CD4-positive, alpha-beta T cell treated with Interleukin-6 at 100 ng/mL for 8 hours (primary cell): ENCODE results near the gene CAPN11.
"Not testable (repeated sequence)": the region's sequence is repeated elsewhere in the genome, so short reads cannot be mapped to it uniquely, and the experiment has no call there.

Source experiments
- DNase-seq: peaks from one replicate; pipeline ENCODE4 v3.0.0-alpha.2; 2020; ENCODE audit warnings: mixed read lengths, low spot score

Gene CAPN11

GRCh38 chr6:44131892-44132291 is 26.7 kb upstream of the CAPN11 start:
- DNase-seq = no peak

DNA sequence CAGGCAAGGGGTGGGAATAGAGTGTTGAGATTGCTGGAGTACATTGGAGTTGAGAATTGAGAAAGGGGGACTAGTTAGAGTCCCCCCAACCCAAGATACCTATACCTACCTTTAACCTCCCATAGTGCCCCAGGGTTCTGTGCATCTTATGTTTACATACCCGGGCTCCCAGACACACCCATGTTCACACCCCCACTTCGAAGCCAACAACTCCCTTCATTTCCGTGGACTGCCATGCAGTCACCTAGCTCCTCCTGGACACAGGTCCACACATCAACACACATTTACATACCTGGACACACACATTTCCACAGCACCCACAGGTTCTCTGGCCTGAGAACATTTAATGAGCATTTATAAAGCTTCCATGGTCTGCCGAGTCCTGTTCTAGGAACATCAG is 26.1 kb upstream of the CAPN11 start:
- no peak for DNase-seq

DNA sequence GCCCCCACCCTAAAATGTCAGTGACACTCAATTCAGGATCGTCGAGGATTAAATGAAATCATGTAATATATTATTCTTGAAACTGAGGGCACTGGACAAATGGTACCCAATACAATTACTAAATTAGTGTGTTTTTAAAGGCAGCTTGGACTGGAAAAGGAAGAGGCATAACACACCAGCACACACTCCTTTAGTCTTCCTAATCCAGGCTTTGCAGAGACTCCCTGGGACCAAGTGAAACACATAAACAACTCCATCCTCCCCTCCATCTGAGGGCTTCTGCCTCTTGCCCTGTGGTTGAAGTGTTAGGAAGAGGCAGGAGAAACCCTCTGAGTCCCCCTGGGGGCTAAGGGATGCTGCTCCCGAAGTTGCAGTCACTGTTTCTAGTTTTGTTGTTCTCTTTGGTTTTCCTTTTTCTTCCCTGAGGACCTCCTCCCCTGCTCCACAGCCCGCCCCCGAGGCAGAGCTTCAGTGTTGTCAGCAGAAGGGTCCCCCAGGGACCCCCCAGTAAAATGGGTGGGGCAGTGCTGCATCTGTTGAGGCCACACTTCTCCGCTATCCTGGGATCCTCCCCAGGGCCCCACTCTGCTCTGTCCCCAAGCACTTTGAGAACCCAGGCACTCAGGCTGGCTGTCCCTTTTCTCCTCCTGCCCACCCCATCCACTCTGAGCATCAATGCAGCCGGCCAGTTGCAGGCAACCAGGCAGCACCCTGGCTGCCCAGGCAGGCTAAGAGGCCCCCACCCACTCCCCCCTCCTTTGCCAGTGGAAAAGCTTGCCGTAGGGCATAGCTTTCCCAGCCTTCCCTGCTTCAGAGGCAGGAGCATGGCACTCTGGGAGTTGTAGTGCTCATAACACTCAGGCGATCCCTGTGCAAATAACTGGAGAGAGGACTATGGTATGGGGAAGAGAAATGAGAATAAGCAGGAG is 25.4 kb upstream of the CAPN11 start:
- DNase-seq = no peak

- no peak for DNase-seq
Observed at GRCh38 chr6:44133981-44134711, 24.5 kb upstream of the CAPN11 start.

GRCh38 chr6:44135173-44135758 is 23.4 kb upstream of the CAPN11 start:
- DNase-seq = no peak

- no peak for DNase-seq
Observed at GRCh38 chr6:44135875-44136274, 22.7 kb upstream of the CAPN11 start.

DNA sequence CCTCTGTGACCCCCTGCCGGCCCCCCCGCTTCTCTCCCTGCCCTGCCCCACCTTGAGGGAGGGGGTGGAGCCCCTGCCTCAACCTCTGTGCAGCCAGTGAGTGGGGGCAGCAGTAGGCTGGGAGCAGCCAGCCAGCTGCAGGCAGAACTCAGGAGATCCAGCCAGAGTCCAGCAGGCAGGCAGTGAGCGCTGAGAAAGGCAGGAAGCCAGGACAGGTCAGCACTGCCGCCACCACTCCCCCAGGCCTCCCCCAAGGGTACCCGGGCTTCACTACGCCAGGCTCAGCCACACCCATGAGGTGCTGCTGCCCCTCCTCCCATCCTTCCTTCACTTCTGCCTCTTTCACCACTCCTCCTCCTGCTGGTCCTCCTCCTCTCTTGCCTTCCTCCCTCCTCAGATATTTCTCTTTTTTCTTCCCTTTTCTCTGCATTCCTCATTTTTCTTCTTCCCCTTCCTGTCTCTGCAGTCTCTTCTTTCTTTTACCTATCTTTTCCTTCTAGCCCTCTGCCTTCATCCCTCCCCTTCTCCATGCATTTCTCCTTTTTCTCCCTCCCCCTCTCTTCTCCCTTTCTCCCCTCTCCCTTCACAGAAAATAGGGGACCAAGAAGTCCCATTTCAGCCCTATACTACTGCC is 19.8 kb upstream of the CAPN11 start:
- DNase-seq = no peak

- DNase-seq = no peak
Observed at GRCh38 chr6:44139351-44139743, 19.3 kb upstream of the CAPN11 start.

- no peak for DNase-seq
Observed at GRCh38 chr6:44142835-44143234, 15.8 kb upstream of the CAPN11 start.

GRCh38 chr6:44143731-44144130 is 14.9 kb upstream of the CAPN11 start:
- no peak for DNase-seq

DNA sequence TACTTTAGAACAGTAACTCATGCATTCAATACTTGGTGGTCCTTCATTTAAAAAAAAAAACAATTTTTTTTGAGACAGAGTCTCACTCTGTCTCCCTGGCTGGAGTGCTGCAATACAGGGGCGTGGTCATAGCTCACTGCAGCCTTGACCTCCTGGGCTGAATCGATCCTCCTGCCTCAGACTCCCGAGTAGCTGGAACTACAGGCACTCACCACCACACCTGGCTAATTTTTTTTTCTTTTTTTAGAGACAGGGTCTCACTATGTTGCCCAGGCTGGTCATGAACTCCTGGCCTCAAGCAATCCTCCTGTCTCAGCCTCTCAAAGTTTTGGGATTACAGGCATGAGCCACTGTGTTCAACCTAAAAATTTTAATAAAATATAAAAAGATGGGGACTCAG is 14.1 kb upstream of the CAPN11 start:
- not testable (repeated sequence) for DNase-seq

GRCh38 chr6:44145839-44146238 is 12.8 kb upstream of the CAPN11 start:
- DNase-seq = no peak

DNA sequence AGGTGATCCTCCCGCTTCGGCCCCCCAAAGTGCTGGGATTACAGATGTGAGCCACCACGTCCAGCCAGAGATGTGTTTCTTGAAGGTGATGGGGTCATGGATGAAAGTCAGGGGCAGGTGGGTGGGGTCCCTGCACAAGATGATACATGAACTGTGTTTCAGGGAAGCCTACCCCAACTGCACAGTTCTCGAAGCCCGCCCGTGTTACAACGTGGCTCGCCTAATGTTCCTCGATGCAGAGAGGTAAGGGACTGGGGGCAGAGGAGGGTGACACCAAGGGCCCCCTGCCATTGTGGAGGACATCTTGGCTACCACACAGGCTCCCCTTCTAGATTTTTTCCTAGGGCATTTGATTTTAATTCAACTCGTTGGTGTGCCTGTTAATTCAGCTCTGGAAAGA is 11.9 kb upstream of the CAPN11 start:
- DNase-seq = no peak

- DNase-seq = no peak
Observed at GRCh38 chr6:44147256-44147655, 11.4 kb upstream of the CAPN11 start.

GRCh38 chr6:44148306-44148705 is 10.3 kb upstream of the CAPN11 start:
- DNase-seq = no peak

DNA sequence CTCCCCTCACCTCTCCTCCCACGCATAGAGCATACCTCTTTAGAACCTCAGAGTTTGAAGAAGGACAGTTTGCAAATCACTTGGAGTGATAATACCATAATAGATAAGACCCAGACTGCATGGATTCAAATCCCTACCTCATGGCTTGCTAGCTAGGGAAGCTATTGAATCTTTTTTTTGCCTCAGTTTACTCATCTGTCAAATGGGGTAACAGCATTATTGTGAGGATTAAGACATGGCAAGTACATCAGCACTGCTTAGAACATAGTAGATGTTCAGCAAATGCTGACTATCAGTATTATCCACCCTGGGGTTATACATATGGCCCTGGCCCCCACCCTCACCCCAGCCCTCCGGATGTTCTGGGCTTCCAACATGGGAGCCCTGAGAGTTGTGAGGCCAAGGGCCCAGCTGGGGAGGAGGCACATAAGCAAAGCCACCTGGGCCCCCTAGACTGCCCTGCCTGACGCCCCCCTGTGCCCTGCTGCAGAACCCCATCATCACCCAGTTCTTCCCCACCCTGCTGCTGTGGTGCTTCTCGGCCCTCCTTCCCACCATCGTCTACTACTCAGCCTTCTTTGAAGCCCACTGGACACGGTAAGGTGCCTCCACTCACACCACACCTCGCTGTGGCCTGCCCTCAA is 9.1 kb upstream of the CAPN11 start:
- DNase-seq = no peak

DNA sequence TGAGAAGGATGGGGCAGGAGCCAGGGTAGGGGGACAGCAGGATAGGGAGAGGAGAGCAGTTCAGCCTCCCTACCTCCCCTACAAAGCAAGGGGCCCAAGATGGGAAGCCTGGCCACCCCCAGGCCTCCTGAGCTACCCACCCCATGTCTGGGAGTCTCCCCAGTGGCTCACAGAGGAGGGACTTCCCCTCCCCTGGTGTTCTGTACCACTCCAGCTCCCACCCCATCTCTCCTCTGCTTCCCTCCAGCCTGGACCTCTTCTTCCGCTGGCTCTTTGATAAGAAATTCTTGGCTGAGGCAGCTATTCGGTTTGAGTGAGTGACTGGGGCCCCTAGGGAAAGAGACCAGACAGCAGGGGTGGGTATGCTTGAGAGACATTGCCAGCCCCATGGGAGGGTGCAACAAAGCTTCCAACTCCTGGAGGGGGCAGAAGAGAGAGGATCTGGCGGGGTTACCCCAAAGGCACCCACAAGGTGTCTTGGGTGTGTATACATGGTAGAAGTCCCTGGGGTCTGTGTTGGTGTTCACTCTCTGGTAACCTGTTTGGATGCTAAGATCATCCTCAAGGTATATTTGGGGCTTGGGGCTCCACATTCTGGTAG is 8.2 kb upstream of the CAPN11 start:
- DNase-seq = no peak

DNA sequence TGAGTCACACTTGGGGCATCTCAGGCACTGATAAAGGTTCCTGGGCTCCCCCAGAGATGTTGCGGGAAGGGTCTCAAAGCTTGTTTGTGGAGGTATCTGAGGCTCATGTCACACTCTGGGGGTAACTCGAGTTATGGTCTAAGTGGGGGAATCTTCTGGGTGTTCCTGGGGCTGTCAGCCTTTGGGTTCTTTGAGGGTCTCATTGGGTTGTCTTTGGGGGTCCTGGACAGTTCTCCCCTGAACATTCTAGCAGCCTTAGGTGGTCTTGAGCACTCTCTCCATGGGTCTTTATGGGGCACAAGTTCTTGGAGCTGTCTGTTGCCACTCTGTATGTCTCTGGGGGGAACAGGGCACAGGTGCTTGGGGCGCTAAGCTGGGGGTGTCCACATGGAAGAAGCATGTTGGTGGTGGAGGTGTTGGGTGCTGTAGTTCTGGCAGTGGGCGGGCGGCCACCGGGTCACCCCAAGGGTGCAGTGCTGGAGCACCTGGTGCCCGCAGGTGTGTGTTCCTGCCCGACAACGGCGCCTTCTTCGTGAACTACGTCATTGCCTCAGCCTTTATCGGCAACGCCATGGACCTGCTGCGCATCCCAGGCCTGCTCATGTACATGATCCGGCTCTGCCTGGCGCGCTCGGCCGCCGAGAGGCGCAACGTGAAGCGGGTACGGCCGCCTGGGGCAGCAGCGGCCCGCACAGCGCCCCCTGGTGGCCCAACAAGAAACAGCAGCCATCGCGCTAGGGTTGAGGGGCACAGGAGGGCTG is 7.1 kb upstream of the CAPN11 start:
- DNase-seq = peak; percentile 72

- DNase-seq = no peak
Observed at GRCh38 chr6:44152109-44152461, 6.5 kb upstream of the CAPN11 start.

GRCh38 chr6:44152533-44152932 is 6.1 kb upstream of the CAPN11 start:
- no peak for DNase-seq

DNA sequence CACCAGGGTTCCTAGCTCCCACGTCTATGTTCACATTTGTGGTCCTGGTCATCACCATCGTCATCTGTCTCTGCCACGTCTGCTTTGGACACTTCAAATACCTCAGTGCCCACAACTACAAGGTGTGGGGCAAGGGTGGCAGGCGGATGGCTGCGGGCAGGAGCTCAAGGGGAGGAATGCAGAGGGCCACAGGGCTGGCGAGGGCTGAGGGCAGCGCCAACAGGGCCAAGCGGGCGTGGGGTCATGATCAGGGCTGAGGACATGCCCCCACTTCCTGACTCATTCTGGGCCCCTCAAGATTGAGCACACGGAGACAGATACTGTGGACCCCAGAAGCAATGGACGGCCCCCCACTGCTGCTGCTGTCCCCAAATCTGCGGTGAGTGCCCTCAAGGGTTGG is 4.6 kb upstream of the CAPN11 start:
- DNase-seq = no peak
